IMR-90 (cell line): ENCODE results near the gene OAS1. TPM values are rescaled to one million over a fixed set of nuclear protein-coding genes. Genes with fewer than 3 reads are reported as not detected.

Source experiments
- ATAC-seq: fragments of 200-7000 bp; cut with Tn5 transposase; 2 replicates; pipeline ENCODE4 v1.9.1; 2020; ENCODE audit warnings: low read depth, mild to moderate bottlenecking, moderate library complexity
- BruUV-seq: library from RNA; stranded (reverse); fragments of 400-500 nt; replicated peaks from 2 replicates; lab custom pipeline; 2021; lab: Mats Ljungman, UMichigan
- CTCF ChIA-PET: fragments of 300-600 bp; formaldehyde crosslinking; extraction: SDS; loops from one replicate; lab custom pipeline; 2021; ENCODE audit warnings: antibody characterized with exemption; lab: Yijun Ruan, JAX
- POLR2A ChIA-PET: fragments of 300-600 bp; sonication (Branson Sonifier 250); formaldehyde crosslinking; loops from one replicate; lab custom pipeline; 2022; ENCODE audit warnings: antibody characterized with exemption; ENCODE audit not compliant: unreplicated experiment; lab: Charles Lee
- DNase-seq: peaks from one replicate; pipeline ENCODE4 v3.0.0; 2013
- H2AFZ ChIP-seq: replicated peaks from 2 replicates; pipeline ENCODE3; 2013; ENCODE audit warnings: low read length, mild to moderate bottlenecking; ENCODE audit not compliant: poor library complexity
- H2AK5ac ChIP-seq: 2 replicates; pipeline ENCODE4 v1.6.1; 2013; ENCODE audit warnings: low read depth, low read length, inconsistent platforms
- H2AK9ac ChIP-seq: replicated peaks from 2 replicates; pipeline ENCODE3; 2013; ENCODE audit warnings: mild to moderate bottlenecking, low read depth, low read length, moderate library complexity; ENCODE audit not compliant: poor library complexity
- H2BK120ac ChIP-seq: 2 replicates; pipeline ENCODE4 v1.6.1; 2013; ENCODE audit warnings: low read depth, low read length, inconsistent platforms
- H2BK15ac ChIP-seq: 3 replicates; pipeline ENCODE4 v1.6.1; 2013; ENCODE audit warnings: low read depth, low read length, inconsistent platforms
- H2BK20ac ChIP-seq: 2 replicates; pipeline ENCODE4 v1.6.1; 2013; ENCODE audit warnings: low read depth, mild to moderate bottlenecking, inconsistent platforms, low read length, moderate library complexity
- H2BK5ac ChIP-seq: 2 replicates; pipeline ENCODE4 v1.6.1; 2013; ENCODE audit warnings: mild to moderate bottlenecking, low read depth, low read length, inconsistent platforms; ENCODE audit not compliant: poor library complexity, severe bottlenecking
- H3K14ac ChIP-seq: replicated peaks from 2 replicates; pipeline ENCODE4 v1.6.1; 2013; ENCODE audit warnings: low read depth, low read length, inconsistent platforms
- H3K18ac ChIP-seq: 2 replicates; pipeline ENCODE4 v1.6.1; 2013; ENCODE audit warnings: low read depth, low read length, control low read depth
- H3K23ac ChIP-seq: 2 replicates; pipeline ENCODE4 v1.6.1; 2013; ENCODE audit warnings: low read depth, low read length, inconsistent platforms
- H3K27ac ChIP-seq: 2 replicates; pipeline ENCODE4 v1.5.1; 2013; ENCODE audit warnings: mild to moderate bottlenecking, control low read depth, low read length; ENCODE audit not compliant: insufficient read depth
- H3K27me3 ChIP-seq: 2 replicates; pipeline ENCODE4 v1.6.1; 2013; ENCODE audit warnings: low read length; ENCODE audit not compliant: control insufficient read depth, insufficient read depth
- H3K36me3 ChIP-seq: 2 replicates; pipeline ENCODE4 v1.6.1; 2013; ENCODE audit warnings: low read length, mixed read lengths; ENCODE audit not compliant: control insufficient read depth, insufficient read depth
- H3K4ac ChIP-seq: 2 replicates; pipeline ENCODE4 v1.6.1; 2013; ENCODE audit warnings: low read depth, low read length, inconsistent platforms
- H3K4me1 ChIP-seq: 2 replicates; pipeline ENCODE4 v1.6.1; 2013; ENCODE audit warnings: low read length, mixed read lengths; ENCODE audit not compliant: control insufficient read depth, insufficient read depth
- H3K4me2 ChIP-seq: 2 replicates; pipeline ENCODE4 v1.6.1; 2013; ENCODE audit warnings: low read depth, mild to moderate bottlenecking, control low read depth, low read length, moderate library complexity
- H3K4me3 ChIP-seq: 2 replicates; pipeline ENCODE4 v1.5.1; 2013; ENCODE audit warnings: low read depth, mild to moderate bottlenecking, control low read depth, low read length, moderate library complexity; ENCODE audit not compliant: insufficient read depth
- H3K56ac ChIP-seq: 2 replicates; pipeline ENCODE4 v1.6.1; 2013; ENCODE audit warnings: low read length, inconsistent platforms; ENCODE audit not compliant: insufficient read depth; ENCODE audit errors: extremely low read depth
- H3K79me1 ChIP-seq, 2 experiments: 2 replicates each; pipeline ENCODE4 v1.6.1; 2013; ENCODE audit warnings: low read length in 2 of 2, inconsistent platforms in 1 of 2, low read depth in 1 of 2
- H3K9ac ChIP-seq: 2 replicates; pipeline ENCODE4 v1.6.1; 2013; ENCODE audit warnings: low read depth, low read length, control low read depth
- H3K9me1 ChIP-seq: 2 replicates; pipeline ENCODE4 v1.6.1; 2013; ENCODE audit warnings: low read length, inconsistent platforms; ENCODE audit not compliant: insufficient read depth
- H3K9me3 ChIP-seq: 2 replicates; pipeline ENCODE4 v1.6.1; 2013; ENCODE audit warnings: low read length; ENCODE audit not compliant: control insufficient read depth, insufficient read depth
- H4K20me1 ChIP-seq: 2 replicates; pipeline ENCODE4 v1.6.1; 2013; ENCODE audit warnings: low read length, inconsistent platforms; ENCODE audit not compliant: insufficient read depth
- H4K5ac ChIP-seq: 2 replicates; pipeline ENCODE4 v1.6.1; 2013; ENCODE audit warnings: mild to moderate bottlenecking, low read depth, low read length, control low read depth
- H4K8ac ChIP-seq, 2 experiments: 2 replicates each; pipeline ENCODE4 v1.6.1; 2013; ENCODE audit warnings: low read depth in 2 of 2, low read length in 2 of 2, control low read depth in 1 of 2, inconsistent platforms in 1 of 2
- H4K91ac ChIP-seq: 2 replicates; pipeline ENCODE4 v1.6.1; 2013; ENCODE audit warnings: low read depth, low read length, inconsistent platforms; ENCODE audit not compliant: insufficient read depth
- BHLHE40 ChIP-seq: fragments of 150-350 bp; IDR thresholded peaks from 2 replicates; pipeline ENCODE4 v1.6.1; 2016; ENCODE audit warnings: mild to moderate bottlenecking, low read depth, low read length
- CEBPB ChIP-seq: IDR thresholded peaks from 2 replicates; pipeline ENCODE4 v1.6.1; 2012; ENCODE audit warnings: low read depth, low read length, improper control_type of control experiment
- CHD1 ChIP-seq: IDR thresholded peaks from 2 replicates; pipeline ENCODE4 v1.6.1; 2012; ENCODE audit warnings: low read depth, low read length, improper control_type of control experiment
- FOS ChIP-seq: fragments of 150-350 bp; IDR thresholded peaks from 2 replicates; pipeline ENCODE4 v1.6.1; 2016; ENCODE audit warnings: low read depth, low read length
- MAFK ChIP-seq: IDR thresholded peaks from 2 replicates; pipeline ENCODE4 v1.6.1; 2012; ENCODE audit warnings: low read depth, low read length, improper control_type of control experiment
- MAZ ChIP-seq: IDR thresholded peaks from 2 replicates; pipeline ENCODE4 v1.6.1; 2012; ENCODE audit warnings: low read depth, mild to moderate bottlenecking, low read length, improper control_type of control experiment, moderate library complexity, borderline replicate concordance
- MXI1 ChIP-seq: IDR thresholded peaks from 2 replicates; pipeline ENCODE4 v1.6.1; 2012; ENCODE audit warnings: low read depth, mild to moderate bottlenecking, low read length, moderate library complexity, borderline replicate concordance
- NFE2L2 ChIP-seq: fragments of 150-350 bp; IDR thresholded peaks from 2 replicates; pipeline ENCODE4 v1.6.1; 2016; ENCODE audit warnings: low read depth, mild to moderate bottlenecking, low read length
- POLR2A ChIP-seq: IDR thresholded peaks from 2 replicates; pipeline ENCODE4 v1.6.1; 2012; ENCODE audit warnings: mild to moderate bottlenecking, low read depth, low read length
- RAD21 ChIP-seq: IDR thresholded peaks from 2 replicates; pipeline ENCODE4 v1.6.1; 2012; ENCODE audit warnings: low read length, improper control_type of control experiment
- RCOR1 ChIP-seq: IDR thresholded peaks from 2 replicates; pipeline ENCODE4 v1.6.1; 2012; ENCODE audit warnings: mild to moderate bottlenecking, low read length, improper control_type of control experiment; ENCODE audit not compliant: insufficient replicate concordance
- RFX5 ChIP-seq: IDR thresholded peaks from 2 replicates; pipeline ENCODE4 v1.8.0; 2012; ENCODE audit warnings: low read depth, mild to moderate bottlenecking, low read length, moderate library complexity
- SMC3 ChIP-seq: fragments of 150-350 bp; IDR thresholded peaks from 2 replicates; pipeline ENCODE4 v1.6.1; 2016; ENCODE audit warnings: low read depth, mild to moderate bottlenecking, antibody characterized with exemption, low read length, moderate library complexity
- WGBS, 2 experiments: methylation state at CpG; one replicate each; pipeline versions ENCODE4 v1.1.5 to v1.1.7; 2013; ENCODE audit warnings: missing lambda C conversion rate in 2 of 2; ENCODE audit not compliant: insufficient read length in 1 of 2; ENCODE audit errors: extremely low coverage in 2 of 2; 5-methylcytosine and 5-hydroxymethylcytosine counted together
- dilution Hi-C: fragments of 300-500 bp; cut with HindIII; formaldehyde crosslinking; loops from one replicate; pipeline ENCODE4 v1.14.3; 2018; ENCODE audit warnings: low sequenced_read_pairs; ENCODE audit not compliant: unreplicated experiment
- in situ Hi-C: fragments of 300-500 bp; cut with MboI; formaldehyde crosslinking; loops from 3 replicates; pipeline ENCODE4 v1.14.3; 2019; ENCODE audit warnings: low sequenced_read_pairs, inconsistent platforms, mixed read lengths
- intact Hi-C: fragments of 100-400 bp; cut with micrococcal nuclease; formaldehyde crosslinking; loops from 2 replicates; pipeline ENCODE4 v1.10.0; 2022
- polyA plus RNA-seq, 3 experiments: library from polyadenylated mRNA; depleted of rRNA; stranded (reverse); fragments of >200 nt; gene quantifications; 2 replicates each; pipeline ENCODE4 v1.2.3, GENCODE V29; 2012; ENCODE audit warnings: low replicate concordance in 1 of 3
- total RNA-seq: library from RNA; depleted of rRNA; stranded (reverse); fragments of >200 nt; gene quantifications from 2 replicates; pipeline ENCODE4 v1.2.3, GENCODE V29; 2012
- TF ChIP-seq, protein P1 (sequence below): conservative IDR thresholded peaks from 2 replicates; pipeline ENCODE4 v1.5.1; 2012; ENCODE audit warnings: mild to moderate bottlenecking, low read depth, low read length, improper control_type of control experiment
- TF ChIP-seq, protein P2 (sequence below): fragments of 150-350 bp; IDR thresholded peaks from 2 replicates; pipeline ENCODE4 v1.6.1; 2016; ENCODE audit warnings: low read depth, mild to moderate bottlenecking, low read length, moderate library complexity, borderline replicate concordance
- TF ChIP-seq, protein P3 (sequence below): fragments of 150-350 bp; IDR thresholded peaks from 2 replicates; pipeline ENCODE4 v1.6.1; 2017; ENCODE audit warnings: mild to moderate bottlenecking, antibody characterized with exemption, low read length, low read depth

The OAS1 gene
- total and polyA plus RNA-seq, 2 of the 4 experiments (the other 2 are of a cell fraction): not detected

DNA sequence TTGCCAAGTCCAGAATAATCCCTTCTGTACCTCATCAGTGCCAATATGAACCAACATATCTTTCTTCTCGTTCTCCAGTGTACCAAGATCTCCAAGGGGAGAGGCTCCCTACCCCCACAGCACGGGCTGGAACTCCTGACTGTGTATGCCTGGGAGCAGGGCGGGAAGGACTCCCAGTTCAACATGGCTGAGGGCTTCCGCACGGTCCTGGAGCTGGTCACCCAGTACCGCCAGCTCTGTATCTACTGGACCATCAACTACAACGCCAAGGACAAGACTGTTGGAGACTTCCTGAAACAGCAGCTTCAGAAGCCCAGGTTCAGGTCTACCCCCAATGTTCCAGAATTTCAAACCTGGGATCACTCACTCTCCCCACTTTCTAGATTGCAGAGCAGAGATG is 61.1 kb downstream of the OAS1 start:
- H3K9me3 ChIP-seq: no peaks in the 10 kb centered on the region
- H2AK9ac ChIP-seq: no peak overlapping the region
- H3K79me1 ChIP-seq: no peaks in the 10 kb centered on the region
- no peak overlapping the region for H2BK120ac ChIP-seq
- H3K4me2 ChIP-seq: no peak overlapping the region
- no peaks in the 10 kb centered on the region for H3K4me1 ChIP-seq
- H4K20me1 ChIP-seq: no peaks in the 10 kb centered on the region
- no peak overlapping the region for H3K9ac ChIP-seq
- TF ChIP-seq, protein P1, sequence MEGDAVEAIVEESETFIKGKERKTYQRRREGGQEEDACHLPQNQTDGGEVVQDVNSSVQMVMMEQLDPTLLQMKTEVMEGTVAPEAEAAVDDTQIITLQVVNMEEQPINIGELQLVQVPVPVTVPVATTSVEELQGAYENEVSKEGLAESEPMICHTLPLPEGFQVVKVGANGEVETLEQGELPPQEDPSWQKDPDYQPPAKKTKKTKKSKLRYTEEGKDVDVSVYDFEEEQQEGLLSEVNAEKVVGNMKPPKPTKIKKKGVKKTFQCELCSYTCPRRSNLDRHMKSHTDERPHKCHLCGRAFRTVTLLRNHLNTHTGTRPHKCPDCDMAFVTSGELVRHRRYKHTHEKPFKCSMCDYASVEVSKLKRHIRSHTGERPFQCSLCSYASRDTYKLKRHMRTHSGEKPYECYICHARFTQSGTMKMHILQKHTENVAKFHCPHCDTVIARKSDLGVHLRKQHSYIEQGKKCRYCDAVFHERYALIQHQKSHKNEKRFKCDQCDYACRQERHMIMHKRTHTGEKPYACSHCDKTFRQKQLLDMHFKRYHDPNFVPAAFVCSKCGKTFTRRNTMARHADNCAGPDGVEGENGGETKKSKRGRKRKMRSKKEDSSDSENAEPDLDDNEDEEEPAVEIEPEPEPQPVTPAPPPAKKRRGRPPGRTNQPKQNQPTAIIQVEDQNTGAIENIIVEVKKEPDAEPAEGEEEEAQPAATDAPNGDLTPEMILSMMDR: no peak
- no peak for TF ChIP-seq CHD1
- no peak for TF ChIP-seq SMC3
- no peak for TF ChIP-seq NFE2L2
- TF ChIP-seq RFX5: no peak
- TF ChIP-seq FOS: no peak
- no peak for TF ChIP-seq MAZ
- TF ChIP-seq RCOR1: no peak
- TF ChIP-seq, protein P2, sequence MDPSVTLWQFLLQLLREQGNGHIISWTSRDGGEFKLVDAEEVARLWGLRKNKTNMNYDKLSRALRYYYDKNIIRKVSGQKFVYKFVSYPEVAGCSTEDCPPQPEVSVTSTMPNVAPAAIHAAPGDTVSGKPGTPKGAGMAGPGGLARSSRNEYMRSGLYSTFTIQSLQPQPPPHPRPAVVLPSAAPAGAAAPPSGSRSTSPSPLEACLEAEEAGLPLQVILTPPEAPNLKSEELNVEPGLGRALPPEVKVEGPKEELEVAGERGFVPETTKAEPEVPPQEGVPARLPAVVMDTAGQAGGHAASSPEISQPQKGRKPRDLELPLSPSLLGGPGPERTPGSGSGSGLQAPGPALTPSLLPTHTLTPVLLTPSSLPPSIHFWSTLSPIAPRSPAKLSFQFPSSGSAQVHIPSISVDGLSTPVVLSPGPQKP: no peak
- TF ChIP-seq MAFK: no peak
- TF ChIP-seq BHLHE40: no peak
- TF ChIP-seq, protein P3, sequence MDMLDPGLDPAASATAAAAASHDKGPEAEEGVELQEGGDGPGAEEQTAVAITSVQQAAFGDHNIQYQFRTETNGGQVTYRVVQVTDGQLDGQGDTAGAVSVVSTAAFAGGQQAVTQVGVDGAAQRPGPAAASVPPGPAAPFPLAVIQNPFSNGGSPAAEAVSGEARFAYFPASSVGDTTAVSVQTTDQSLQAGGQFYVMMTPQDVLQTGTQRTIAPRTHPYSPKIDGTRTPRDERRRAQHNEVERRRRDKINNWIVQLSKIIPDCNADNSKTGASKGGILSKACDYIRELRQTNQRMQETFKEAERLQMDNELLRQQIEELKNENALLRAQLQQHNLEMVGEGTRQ: no peak
- no peak for TF ChIP-seq MXI1
- TF ChIP-seq RAD21: no peak
- TF ChIP-seq CEBPB: no peak
- no peak for TF ChIP-seq POLR2A
- H2BK5ac ChIP-seq: no peak overlapping the region
- peaks cover 3% of the 10 kb centered on the region; the same call in 1 of the 2 replicates for H3K9me1 ChIP-seq
- no peak overlapping the region for H2BK20ac ChIP-seq
- ChIA-PET POLR2A (no interaction called here), CTCF (interaction anchor here (1.1 kb wide), 1 partner anchor 12 kb away, joined by 3 read pairs; no protein-coding TSS in a partner anchor)
- H3K4ac ChIP-seq: no peak overlapping the region
- no peak overlapping the region for H3K23ac ChIP-seq
- no peak overlapping the region for H3K14ac ChIP-seq
- no peaks in the 10 kb centered on the region; the same call in 1 of the 2 replicates for H3K36me3 ChIP-seq
- DNase-seq: no peak
- no peak overlapping the region for H3K27ac ChIP-seq
- H4K5ac ChIP-seq: no peak overlapping the region
- 76% methylated on average over 5 of the region's 7 CpGs; no CpG with 5 or more reads in 1 of the 2 experiments for WGBS, 2 experiments
- no peak overlapping the region for H3K18ac ChIP-seq
- no peak overlapping the region for H3K4me3 ChIP-seq
- no peak overlapping the region for H4K91ac ChIP-seq
- no peak for ATAC-seq
- in situ Hi-C loops (no loop called here), dilution Hi-C loops (no loop called here), intact Hi-C loops (no loop called here)
- BruUV-seq: no TSS peak
- no peak overlapping the region for H2AK5ac ChIP-seq
- H2AFZ ChIP-seq: no peak overlapping the region
- no peak overlapping the region for H4K8ac ChIP-seq
- H3K56ac ChIP-seq: no peak overlapping the region
- no peak overlapping the region for H2BK15ac ChIP-seq
- H3K27me3 ChIP-seq: no peaks in the 10 kb centered on the region
